ENCODE results near the gene MRPL10. TPM values are rescaled to one million over a fixed set of nuclear protein-coding genes. Genes with fewer than 3 reads are reported as not detected.

Gene MRPL10
- total RNA-seq, 1 experiment from 2014 or later, result 112 TPM

DNA sequence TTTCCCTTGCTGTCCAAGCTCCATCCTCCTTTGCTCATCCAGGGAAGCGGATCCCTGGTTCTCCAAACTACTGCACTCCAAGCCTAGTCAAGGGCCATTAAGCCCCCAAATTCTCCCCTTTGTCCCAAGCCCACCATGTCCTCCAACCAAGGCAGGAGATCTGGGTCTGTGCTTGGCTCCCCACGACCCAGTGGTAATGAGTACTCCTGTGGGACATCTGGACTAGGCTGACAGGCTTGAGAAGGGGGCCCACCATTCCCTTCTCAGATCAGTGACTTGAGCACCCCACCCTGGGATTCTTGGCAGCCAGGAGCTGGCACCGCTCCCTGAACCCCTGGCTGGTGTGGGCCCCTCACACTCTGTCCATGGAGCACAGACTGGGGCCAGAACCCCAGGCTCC is 26.9 kb downstream of the MRPL10 start:
- Histone ChIP-seq H3K27ac (ENCODE audit: low read depth, low read length) (no peak overlapping the region), H3K27me3 (ENCODE audit: insufficient read depth, low read length) (peaks cover 11% of the 10 kb centered on the region; the same call in 1 of the 2 replicates), H4K20me1 (ENCODE audit: insufficient read depth) (no peaks in the 10 kb centered on the region), H3K79me2 (ENCODE audit: insufficient read depth, low read length) (no peaks in the 10 kb centered on the region), H3K4me2 (ENCODE audit: low read length) (no peak overlapping the region), H3K36me3 (ENCODE audit: control insufficient read depth in 1 of 2, insufficient read depth in 2 of 2, low read length in 2 of 2) (peaks cover 11% of the 10 kb centered on the region in 2 experiments; a peak in 2 of 4 replicates), H3K9ac (ENCODE audit: low read length) (no peak overlapping the region), H3K9me3 (ENCODE audit: control insufficient read depth in 1 of 2, insufficient read depth in 1 of 2, low read depth in 1 of 2, low read length in 2 of 2) (no peaks in the 10 kb centered on the region), H3K9me2 (ENCODE audit: insufficient read depth) (no peaks in the 10 kb centered on the region), H3K4me1 (ENCODE audit: control insufficient read depth in 1 of 2, insufficient read depth in 2 of 2, low read length in 2 of 2) (peaks cover 2 to 3% of the 10 kb centered on the region in 2 experiments), H2AFZ (ENCODE audit: low read depth, low read length, poor library complexity, severe bottlenecking) (no peak overlapping the region), H3K4me3 (replicated peaks in 1 of 2; ENCODE audit: low read depth in 1 of 2, low read length in 2 of 2) (no peak overlapping the region)
- ChIA-PET POLR2A (no interaction called here), RAD21 (ENCODE audit: low non-redundant PET in 1 of 2, low total read pairs in 2 of 2, uncharacterized antibody in 2 of 2, unreplicated experiment in 2 of 2) (no interaction called here), CTCF (no interaction called here)
- ATAC-seq, result no peak
- intact Hi-C loops (cut with micrococcal nuclease), result loop anchor here (5.0 kb wide), 1 partner anchor 72 kb away; the partner anchor contains the start of gene TBX21
- TF ChIP-seq ZFX (IDR thresholded peaks at IDR 0.05) (no peak), JUND (IDR thresholded peaks at IDR 0.05) (no peak), SRF (IDR thresholded peaks at IDR 0.05; ENCODE audit: low read depth) (no peak), YY1 (IDR thresholded peaks at IDR 0.05; ENCODE audit: extremely low read depth, insufficient replicate concordance, low read depth, low read length) (no peak), EGR1 (IDR thresholded peaks at IDR 0.05; ENCODE audit: low read depth) (no peak), CBX3 (IDR thresholded peaks at IDR 0.05; ENCODE audit: low read depth) (no peak), SP1 (IDR thresholded peaks at IDR 0.05; ENCODE audit: low read depth) (no peak), TCF7L2 (IDR thresholded peaks at IDR 0.05; ENCODE audit: borderline replicate concordance, extremely low read depth, insufficient read depth, insufficient read length) (no peak), ZNF274 (IDR thresholded peaks at IDR 0.05; ENCODE audit: low read depth, low read length) (no peak), ELF1 (IDR thresholded peaks at IDR 0.05; ENCODE audit: borderline replicate concordance, low read depth) (no peak), SIN3A (IDR thresholded peaks at IDR 0.05; ENCODE audit: low read depth) (no peak), POLR2AphosphoS5 (IDR thresholded peaks at IDR 0.05; ENCODE audit: low read depth, low read length) (no peak)
- TF ChIP-seq, protein P1, sequence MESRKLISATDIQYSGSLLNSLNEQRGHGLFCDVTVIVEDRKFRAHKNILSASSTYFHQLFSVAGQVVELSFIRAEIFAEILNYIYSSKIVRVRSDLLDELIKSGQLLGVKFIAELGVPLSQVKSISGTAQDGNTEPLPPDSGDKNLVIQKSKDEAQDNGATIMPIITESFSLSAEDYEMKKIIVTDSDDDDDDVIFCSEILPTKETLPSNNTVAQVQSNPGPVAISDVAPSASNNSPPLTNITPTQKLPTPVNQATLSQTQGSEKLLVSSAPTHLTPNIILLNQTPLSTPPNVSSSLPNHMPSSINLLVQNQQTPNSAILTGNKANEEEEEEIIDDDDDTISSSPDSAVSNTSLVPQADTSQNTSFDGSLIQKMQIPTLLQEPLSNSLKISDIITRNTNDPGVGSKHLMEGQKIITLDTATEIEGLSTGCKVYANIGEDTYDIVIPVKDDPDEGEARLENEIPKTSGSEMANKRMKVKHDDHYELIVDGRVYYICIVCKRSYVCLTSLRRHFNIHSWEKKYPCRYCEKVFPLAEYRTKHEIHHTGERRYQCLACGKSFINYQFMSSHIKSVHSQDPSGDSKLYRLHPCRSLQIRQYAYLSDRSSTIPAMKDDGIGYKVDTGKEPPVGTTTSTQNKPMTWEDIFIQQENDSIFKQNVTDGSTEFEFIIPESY (IDR thresholded peaks at IDR 0.05; ENCODE audit: extremely low read depth, insufficient replicate concordance, low read length), result no peak
- TF ChIP-seq, protein P2, sequence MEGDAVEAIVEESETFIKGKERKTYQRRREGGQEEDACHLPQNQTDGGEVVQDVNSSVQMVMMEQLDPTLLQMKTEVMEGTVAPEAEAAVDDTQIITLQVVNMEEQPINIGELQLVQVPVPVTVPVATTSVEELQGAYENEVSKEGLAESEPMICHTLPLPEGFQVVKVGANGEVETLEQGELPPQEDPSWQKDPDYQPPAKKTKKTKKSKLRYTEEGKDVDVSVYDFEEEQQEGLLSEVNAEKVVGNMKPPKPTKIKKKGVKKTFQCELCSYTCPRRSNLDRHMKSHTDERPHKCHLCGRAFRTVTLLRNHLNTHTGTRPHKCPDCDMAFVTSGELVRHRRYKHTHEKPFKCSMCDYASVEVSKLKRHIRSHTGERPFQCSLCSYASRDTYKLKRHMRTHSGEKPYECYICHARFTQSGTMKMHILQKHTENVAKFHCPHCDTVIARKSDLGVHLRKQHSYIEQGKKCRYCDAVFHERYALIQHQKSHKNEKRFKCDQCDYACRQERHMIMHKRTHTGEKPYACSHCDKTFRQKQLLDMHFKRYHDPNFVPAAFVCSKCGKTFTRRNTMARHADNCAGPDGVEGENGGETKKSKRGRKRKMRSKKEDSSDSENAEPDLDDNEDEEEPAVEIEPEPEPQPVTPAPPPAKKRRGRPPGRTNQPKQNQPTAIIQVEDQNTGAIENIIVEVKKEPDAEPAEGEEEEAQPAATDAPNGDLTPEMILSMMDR (IDR thresholded peaks at IDR 0.05 in 2 of 3, conservative IDR thresholded peaks at IDR 0.05 in 1 of 3; ENCODE audit: borderline replicate concordance in 1 of 3, insufficient read depth in 1 of 3, low read depth in 2 of 3, low read length in 2 of 3), result no peak
- BruUV-seq (replicated peaks), result no TSS peak
- no peak for DNase-seq (ENCODE audit: low read depth, low spot score)

Measured in HCT116 (cell line).